HEK293 (cell line): Measurements from ENCODE around the gene TMEM121.

ENCODE experiments used
- MYNN ChIP-seq: fragments of 450-650 bp; formaldehyde crosslinking; IDR thresholded peaks from 2 replicates; pipeline ENCODE4 v1.5.1; 2016; ENCODE audit warnings: missing biosample characterization, missing genetic modification characterization, borderline replicate concordance
- ZNF121 ChIP-seq: fragments of 450-650 bp; formaldehyde crosslinking; IDR thresholded peaks from 2 replicates; pipeline ENCODE4 v1.5.1; 2016; ENCODE audit warnings: missing biosample characterization, missing genetic modification characterization
- ZNF140 ChIP-seq: fragments of 450-650 bp; formaldehyde crosslinking; IDR thresholded peaks from 2 replicates; pipeline ENCODE4 v1.5.1; 2016; ENCODE audit warnings: missing biosample characterization, missing genetic modification characterization
- ZNF175 ChIP-seq: fragments of 450-650 bp; formaldehyde crosslinking; IDR thresholded peaks from 2 replicates; pipeline ENCODE4 v1.5.1; 2016; ENCODE audit warnings: missing biosample characterization, missing genetic modification characterization
- ZNF24 ChIP-seq: fragments of 450-650 bp; formaldehyde crosslinking; IDR thresholded peaks from 2 replicates; pipeline ENCODE4 v1.5.1; 2016; ENCODE audit warnings: missing biosample characterization, missing genetic modification characterization
- ZNF561 ChIP-seq: fragments of 450-650 bp; IDR thresholded peaks from 2 replicates; pipeline ENCODE4 v1.5.1; 2018; ENCODE audit warnings: missing biosample characterization, missing genetic modification characterization, borderline replicate concordance
- TF ChIP-seq, protein P1 (sequence below): fragments of 450-650 bp; formaldehyde crosslinking; IDR thresholded peaks from 2 replicates; pipeline ENCODE4 v1.5.1; 2016; ENCODE audit warnings: missing biosample characterization, missing genetic modification characterization

DNA sequence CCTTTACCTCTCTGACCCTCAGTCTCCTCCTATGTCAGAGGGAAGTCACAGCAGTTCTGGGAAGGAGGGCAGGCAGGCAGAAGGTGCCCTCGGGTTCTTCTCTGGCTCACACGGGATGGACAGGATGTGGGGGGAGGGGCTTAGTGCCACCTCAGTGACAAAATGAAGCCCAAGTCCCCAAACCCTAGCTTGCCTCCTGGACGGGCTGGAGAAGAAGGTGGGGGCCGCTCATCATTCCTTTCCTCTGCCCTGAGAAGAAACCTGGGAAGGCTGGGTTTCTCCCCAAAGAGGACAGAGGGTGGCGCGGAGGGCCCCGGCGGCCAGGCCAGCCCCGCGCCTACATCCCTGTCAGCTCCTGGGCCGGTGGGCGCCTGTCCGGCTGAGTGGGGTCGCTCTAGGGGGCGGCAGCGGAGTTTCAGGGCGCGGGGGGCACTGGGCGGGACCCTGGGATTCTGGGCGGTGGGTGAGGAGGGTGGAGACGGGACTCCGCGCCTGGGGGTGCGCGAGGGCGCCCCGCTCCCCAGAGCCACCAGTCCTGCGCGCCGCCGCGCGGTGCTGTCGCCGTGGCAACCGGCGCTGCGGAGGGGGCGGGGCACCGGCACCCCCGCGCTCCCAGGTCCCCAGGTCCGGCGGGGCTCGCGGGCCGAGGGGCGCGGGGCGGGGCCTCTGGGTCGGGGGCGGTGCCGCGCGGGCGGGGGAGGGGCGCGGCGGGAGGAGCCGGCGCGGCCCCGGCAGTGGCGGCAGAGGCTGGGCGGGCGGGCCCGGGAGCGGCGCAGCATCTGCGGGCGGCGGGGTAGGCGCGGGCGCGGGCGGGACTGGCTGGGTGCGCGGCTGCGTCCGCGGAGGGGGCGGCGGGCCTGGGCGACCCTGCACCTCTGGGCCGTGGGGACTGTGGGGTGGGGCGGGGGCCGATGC, at the start of gene TMEM121:
- TF ChIP-seq ZNF140 (tag by site-specific recombination) (no peak), ZNF121 (tag by site-specific recombination) (no peak), MYNN (tag by site-specific recombination) (no peak), ZNF561 (tag by site-specific recombination) (no peak), ZNF175 (no peak), ZNF24 (no peak)
- TF ChIP-seq, protein P1, sequence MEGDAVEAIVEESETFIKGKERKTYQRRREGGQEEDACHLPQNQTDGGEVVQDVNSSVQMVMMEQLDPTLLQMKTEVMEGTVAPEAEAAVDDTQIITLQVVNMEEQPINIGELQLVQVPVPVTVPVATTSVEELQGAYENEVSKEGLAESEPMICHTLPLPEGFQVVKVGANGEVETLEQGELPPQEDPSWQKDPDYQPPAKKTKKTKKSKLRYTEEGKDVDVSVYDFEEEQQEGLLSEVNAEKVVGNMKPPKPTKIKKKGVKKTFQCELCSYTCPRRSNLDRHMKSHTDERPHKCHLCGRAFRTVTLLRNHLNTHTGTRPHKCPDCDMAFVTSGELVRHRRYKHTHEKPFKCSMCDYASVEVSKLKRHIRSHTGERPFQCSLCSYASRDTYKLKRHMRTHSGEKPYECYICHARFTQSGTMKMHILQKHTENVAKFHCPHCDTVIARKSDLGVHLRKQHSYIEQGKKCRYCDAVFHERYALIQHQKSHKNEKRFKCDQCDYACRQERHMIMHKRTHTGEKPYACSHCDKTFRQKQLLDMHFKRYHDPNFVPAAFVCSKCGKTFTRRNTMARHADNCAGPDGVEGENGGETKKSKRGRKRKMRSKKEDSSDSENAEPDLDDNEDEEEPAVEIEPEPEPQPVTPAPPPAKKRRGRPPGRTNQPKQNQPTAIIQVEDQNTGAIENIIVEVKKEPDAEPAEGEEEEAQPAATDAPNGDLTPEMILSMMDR, result peak; percentile 46; the same call in 1 of the 2 replicates
